Ecto neural progenitor cell (in vitro differentiated cells): ENCODE results near the gene NT5DC1.
"Not testable (repeated sequence)": the region's sequence is repeated elsewhere in the genome, so short reads cannot be mapped to it uniquely, and the experiment has no call there.

ENCODE experiments used
- DNase-seq: peaks from one replicate; pipeline ENCODE4 v3.0.0-alpha.2; 2018; ENCODE audit warnings: low spot score

Gene NT5DC1

DNA sequence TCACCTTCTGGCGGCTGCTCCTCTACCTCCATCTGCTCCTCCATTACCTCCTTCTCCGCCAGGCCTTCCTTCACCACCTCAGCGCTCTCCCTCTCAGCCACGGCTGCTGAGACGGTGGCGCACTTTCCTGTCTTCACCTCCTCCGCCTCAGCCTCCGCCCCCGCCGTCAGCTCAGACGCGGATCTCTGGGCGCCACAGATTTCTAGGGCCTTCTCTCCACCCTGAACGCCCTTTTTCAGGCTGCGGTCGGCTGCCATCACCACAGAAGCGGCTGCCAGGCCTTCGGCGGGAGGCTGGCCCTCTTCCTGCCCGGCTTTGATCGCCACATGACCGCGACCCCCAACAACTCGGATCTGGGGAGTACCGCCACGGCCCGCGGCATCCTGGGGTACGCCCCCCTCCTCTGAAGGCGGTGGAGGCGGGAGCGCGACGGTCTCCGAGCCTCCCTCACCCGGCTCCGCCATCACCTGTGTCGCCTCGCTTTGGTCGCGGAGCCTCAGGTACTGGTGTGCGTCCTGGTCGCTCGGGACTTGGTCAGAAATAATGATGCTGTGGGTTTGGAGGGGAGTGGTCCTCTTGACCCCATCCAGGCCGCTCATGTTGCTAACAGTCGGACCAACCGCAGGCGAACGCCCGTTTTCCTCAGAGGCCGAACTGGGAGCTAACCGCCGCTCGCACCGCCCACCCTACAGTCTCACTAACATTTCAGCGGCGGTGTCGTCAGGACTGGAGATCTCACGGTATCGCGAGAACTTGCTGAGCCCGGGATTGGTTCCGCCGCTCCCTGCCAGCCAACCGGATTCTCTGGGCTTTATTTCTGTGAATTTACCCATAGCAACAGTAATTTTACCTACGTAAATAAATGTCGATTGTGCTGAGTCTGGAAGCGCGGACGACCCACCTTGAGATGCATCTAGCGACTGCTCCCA lies 178.8 kb downstream of the NT5DC1 start, which contains the start of gene TSPYL1:
Gene TSPYL1, minus strand, starts transcription at position 699 of the 929 bp plus-strand sequence. Its CDS starts 100 bp downstream, at position 599.
- DNase-seq = peak; percentile 95

DNA sequence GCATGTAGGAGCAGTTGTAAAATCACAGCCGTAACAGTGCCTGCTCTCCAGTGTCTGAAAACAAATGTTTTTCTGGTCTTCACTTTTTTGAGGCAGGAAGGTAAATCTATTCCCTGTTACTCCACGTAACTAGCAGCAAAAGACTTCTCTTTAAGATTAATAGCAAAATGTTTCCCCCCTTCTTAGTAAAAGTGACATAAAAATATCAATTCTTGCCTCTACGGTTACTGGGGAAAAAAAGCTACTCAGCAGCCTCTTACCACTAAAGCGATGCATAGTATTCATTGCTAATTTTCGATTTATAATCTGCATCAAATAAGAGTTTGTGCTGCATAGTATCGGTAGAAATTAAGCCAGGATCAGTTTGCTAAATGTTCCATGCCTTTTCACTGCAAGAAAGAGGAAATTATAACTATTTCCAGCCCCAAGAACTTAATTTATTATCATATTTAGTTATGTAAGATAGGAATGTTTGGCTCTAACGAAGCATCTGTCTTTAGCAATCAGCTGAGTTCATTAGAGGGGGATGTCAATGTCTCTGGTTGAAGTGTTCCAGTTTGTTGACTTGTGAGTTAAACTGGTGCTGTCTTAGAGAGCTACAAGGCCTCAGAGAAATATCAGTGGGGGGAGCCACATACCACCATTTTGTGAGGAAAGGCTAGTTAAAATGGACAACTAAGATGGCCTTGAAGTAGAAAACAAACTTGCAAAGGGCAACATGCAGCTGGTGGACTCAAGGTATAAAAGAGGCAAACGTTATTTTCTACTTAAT lies 179.7 kb downstream of the NT5DC1 start:
- DNase-seq = no peak

DNA sequence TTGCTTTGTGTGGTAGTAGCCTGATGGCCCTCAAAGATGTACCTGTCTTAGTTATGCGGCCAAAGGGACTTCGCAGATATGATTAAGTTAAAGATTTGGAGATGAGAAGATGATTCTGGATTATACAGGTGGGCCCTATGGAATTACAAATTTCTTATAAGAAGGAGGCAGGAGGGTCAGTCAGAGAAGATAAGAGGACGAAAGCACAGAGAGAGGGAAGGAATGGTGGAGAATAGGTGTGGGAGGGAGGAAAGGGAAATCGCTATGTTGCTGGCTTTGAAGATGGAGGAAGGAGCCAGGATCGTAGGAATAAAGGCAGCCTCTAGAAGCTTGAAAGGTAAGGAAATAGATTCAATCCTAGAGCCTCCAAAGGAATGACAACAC lies 180.3 kb downstream of the NT5DC1 start:
- DNase-seq = no peak

DNA sequence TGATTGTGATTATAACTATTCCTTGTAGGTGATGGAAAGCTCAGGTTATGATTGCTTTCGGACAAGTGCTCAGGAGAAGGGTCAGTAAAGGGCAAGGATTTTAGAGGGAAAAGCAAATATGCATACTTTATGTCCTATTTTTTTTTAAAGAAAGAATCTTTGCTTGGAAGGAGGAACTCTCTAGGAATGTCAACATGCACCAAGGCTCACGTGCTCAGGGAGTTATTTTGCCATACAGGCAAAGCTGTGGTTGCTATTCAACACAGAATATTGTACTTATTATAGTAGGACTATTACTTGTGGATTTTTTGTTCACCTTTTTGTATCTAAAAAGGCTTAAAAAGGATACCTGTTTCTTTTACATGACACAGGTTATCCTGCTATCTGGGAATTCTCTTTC lies 182.0 kb downstream of the NT5DC1 start:
- DNase-seq = no peak

DNA sequence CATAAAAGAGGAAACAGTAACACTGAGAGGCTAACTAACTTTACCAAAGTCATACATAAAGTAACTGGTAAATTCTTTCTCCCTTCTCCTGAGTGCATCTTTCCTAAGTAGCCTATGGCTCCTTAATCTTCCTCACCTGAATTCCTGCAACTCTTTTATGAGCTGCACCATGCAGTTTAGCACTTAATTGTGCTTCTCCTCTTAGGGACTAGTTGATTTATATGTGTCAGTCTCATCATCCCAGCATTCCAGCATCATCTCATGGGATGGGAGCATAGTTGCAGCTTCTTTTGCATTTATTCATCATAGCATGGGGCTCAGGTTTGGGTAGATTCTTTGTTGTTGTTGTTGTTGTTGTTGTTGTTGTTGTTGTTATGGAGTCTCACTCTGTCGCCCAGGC lies 182.5 kb downstream of the NT5DC1 start:
- DNase-seq = no peak

DNA sequence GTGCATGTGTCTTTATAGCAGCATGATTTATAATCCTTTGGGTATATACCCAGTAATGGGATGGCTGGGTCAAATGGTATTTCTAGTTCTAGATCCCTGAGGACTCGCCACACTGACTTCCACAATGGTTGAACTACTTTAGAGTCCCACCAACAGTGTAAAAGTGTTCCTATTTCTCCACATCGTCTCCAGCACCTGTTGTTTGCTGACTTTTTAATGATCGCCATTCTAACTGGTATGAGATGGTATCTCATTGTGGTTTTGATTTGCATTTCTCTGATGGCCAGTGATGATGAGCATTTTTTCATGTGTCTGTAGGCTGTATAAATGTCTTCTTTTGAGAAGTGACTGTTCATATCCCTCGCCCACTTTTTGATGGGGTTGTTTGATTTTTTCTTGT lies 184.3 kb downstream of the NT5DC1 start:
- not testable (repeated sequence) for DNase-seq

DNA sequence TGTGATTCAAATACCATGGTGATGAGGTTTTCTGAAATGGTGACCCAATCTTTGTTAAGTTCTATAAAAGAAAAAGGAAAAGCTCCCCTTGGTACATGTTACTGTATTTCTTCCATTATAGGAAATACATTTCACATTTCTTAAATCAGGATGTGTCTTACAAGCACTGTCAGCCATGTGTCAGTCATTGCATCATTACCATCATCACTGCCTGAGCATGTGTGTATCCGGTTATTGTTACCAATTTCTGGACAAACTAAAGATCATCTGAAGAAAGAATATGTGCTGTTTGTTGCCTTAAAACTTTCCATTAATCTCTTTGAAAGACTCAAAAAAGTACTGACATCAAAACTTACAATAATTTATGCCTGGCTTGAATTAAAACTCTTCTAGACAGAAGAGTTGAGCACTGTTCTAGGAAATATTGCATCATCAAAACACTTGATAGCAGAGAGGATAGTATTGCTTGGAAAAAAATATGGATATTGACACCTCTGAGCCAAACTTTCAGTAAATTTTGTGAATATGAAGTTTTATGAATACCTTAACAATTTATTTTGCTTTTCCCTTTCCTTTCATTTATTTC lies 186.2 kb downstream of the NT5DC1 start:
- no peak for DNase-seq

DNA sequence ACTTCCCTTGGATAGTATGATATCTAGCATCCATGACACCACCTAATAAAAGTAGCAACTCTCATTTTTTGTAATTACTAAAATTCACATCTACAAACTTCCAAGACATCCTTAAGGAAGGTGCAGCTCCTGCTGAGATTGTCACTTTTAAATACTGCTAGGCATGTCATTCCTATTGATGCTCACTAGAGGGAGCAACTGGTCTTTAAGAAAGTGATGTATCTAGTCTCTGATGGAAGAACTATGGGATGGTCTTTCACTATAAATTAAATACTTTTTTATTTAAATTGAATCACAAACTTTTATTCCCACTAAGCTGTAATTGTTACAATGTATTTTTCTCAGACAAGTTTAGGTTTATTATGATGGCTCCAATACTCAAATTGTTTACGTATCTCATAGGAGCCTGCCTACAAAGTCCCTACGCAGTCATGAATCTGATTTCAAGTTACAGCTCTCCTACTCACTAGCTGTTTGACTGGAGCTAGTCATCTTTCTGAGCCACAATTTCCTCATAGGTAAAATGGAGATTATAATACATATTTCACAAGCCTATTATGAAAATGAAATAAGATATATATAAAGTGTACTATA lies 187.1 kb downstream of the NT5DC1 start:
- no peak for DNase-seq

DNA sequence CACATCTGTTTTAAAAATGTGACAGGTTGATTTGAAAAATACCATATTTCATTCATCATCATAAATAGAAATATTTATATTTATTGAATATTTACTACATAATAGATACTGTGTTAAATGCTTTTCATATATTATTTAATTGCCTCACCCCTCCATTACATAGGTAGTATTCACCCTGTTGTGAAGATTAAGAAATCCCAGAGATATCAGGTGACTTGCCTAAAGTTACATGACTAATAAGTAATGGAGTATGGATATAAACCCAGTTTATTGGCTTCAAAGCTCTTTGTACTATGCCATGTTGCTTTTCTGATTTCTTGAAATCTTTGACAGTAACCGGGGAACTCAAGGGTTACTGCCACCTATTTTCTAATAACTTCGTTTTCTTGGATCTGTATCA lies 189.2 kb downstream of the NT5DC1 start:
- DNase-seq = no peak

DNA sequence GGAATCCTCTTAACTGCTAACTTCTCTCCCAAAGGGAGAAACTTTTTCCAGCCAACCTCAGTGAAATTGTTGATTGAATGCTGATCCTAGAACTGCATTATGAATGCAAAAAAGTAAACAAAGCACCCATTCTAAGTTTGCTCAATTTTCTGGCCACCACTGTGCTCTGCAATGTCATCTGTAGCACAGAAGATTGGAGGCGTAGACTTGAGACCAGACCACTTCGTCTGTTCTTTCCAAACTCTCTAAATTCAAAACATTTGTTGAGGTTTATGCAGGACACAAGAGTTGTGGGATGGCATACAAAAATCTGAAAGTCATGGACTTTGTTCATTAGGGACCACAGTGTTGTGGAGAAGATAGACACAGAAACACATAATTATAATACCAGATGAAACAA lies 190.1 kb downstream of the NT5DC1 start:
- no peak for DNase-seq

DNA sequence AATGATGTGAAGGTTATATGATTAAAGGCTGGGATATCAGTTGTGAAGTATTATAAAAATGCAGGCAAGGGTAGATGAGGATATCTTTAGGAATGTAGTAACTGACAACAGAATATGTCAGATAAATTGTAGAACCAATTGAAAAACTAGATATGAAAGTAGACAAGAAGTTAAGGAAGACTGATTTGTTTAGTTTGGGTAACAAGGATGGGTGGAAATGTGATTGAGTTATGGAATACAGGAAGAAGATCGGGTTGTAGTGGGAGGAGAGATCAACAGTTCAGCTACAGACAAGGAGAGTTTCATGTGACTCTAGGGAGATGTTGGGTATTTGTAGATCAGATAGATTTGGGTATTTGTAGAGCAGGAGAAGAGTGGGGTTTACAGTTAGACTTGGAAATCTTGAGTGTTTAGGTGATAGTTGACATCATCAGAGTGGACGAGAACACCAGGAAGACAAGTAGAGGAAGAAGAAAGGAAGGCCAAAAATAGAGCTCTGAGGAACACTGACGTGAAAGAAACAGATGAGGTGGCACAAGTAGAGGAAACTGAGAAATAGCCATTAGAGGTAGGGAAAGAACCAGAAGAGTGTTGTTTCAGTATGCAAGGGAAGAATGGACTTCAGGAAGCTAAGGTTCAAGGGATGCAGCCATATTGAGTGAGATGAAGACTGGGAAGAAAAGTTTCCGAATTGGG lies 191.2 kb downstream of the NT5DC1 start:
- DNase-seq = no peak

DNA sequence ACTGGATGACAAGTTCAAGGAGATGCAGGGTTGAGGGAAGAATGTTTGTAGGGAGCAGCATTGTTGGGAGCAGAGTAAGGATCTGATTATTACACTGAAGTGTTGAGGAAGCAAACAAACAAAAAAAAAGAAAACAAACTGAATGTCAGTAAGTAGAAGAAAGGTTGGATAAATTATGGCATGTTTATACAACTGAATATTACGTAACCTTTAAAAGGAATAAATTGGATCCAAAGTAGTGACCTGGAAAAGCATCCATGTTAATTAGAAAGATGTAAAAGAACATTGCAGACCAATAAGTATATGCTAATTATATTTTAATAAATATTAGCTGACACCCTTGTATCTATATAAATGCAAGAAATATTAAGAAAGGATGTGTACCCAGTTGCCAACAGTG lies 191.9 kb downstream of the NT5DC1 start:
- DNase-seq = no peak

DNA sequence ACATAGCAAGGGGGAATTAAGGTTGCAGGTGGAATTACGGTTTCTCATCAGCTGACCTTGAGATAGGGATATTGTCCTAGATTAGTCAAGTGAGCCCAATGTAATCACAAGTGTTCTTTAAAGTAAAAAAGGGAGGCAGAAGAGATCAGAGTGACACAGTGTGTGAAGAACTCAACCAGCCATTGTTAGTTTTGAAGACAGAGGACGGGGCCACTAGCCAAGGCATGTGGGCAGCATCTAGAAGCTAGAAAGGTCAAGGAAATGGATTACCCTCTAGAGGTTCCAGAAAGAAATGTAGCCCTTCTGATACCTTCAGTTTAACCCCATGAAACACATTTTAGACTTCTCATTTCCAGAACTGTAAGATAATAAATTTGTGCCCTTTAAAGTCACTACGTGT lies 197.6 kb downstream of the NT5DC1 start:
- DNase-seq = no peak

DNA sequence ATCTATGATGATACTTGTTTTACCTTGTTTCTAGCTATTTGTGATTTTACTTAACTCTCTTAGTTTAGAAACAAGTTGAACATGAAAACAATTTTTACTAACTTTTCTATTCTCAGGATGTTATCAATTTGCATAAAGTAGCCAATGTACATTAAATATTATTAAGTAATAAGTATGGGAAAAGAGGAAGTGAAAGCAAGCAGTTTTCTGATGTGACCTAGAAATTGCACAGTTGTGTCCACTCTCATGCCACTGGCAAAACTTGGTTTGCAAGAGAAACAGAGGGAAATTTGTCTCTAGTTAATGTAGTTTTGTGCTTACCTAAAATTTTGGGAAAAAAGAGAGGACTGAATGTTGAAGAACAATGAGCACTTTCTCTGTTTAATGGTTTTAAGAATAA lies 198.3 kb downstream of the NT5DC1 start:
- no peak for DNase-seq
